ENCODE measurements around the gene HDAC8.
A peak's percentile ranks its signal among the peaks of the same experiment; 100 is the strongest.
"Not testable (repeated sequence)": the region's sequence is repeated elsewhere in the genome, so short reads cannot be mapped to it uniquely, and the experiment has no call there.

Gene HDAC8

GRCh38 chrX:72440764-72441163 lies 131.9 kb downstream of the HDAC8 start:
- DNase-seq = not testable (repeated sequence)

- no peak for DNase-seq
Observed at GRCh38 chrX:72436010-72436409, 136.6 kb downstream of the HDAC8 start.

- DNase-seq = no peak
Observed at GRCh38 chrX:72430405-72430968, 142.2 kb downstream of the HDAC8 start.

- no peak for DNase-seq
Observed at GRCh38 chrX:72421797-72422196, 150.8 kb downstream of the HDAC8 start.

GRCh38 chrX:72409993-72410392 lies 162.7 kb downstream of the HDAC8 start:
- no peak for DNase-seq

GRCh38 chrX:72408885-72409284 lies 163.8 kb downstream of the HDAC8 start:
- no peak for DNase-seq

GRCh38 chrX:72405136-72405535 lies 167.5 kb downstream of the HDAC8 start:
- DNase-seq = not testable (repeated sequence)

GRCh38 chrX:72402614-72403013 lies 170.0 kb downstream of the HDAC8 start:
- DNase-seq = no peak

- DNase-seq = no peak
Observed at GRCh38 chrX:72399816-72400215, 172.8 kb downstream of the HDAC8 start.

- no peak for DNase-seq
Observed at GRCh38 chrX:72396117-72396516, 176.5 kb downstream of the HDAC8 start.

- DNase-seq = no peak
Observed at GRCh38 chrX:72395237-72395636, 177.4 kb downstream of the HDAC8 start.

GRCh38 chrX:72394518-72395170 lies 178.0 kb downstream of the HDAC8 start:
- DNase-seq = peak; percentile 12 to 17

- DNase-seq = no peak
Observed at GRCh38 chrX:72393836-72394517, 178.7 kb downstream of the HDAC8 start.

GRCh38 chrX:72392816-72393800 lies 179.5 kb downstream of the HDAC8 start:
- no peak for DNase-seq

GRCh38 chrX:72392042-72392441 lies 180.6 kb downstream of the HDAC8 start:
- DNase-seq = no peak

GRCh38 chrX:72387247-72387646 lies 185.4 kb downstream of the HDAC8 start:
- no peak for DNase-seq

- peak; percentile 39 to 64 for DNase-seq
Observed at GRCh38 chrX:72382202-72382595, 190.4 kb downstream of the HDAC8 start.

- DNase-seq = no peak
Observed at GRCh38 chrX:72381439-72382201, 191.0 kb downstream of the HDAC8 start.

- DNase-seq = no peak
Observed at GRCh38 chrX:72376124-72376523, 196.5 kb downstream of the HDAC8 start.

GRCh38 chrX:72373136-72373535 lies 199.5 kb downstream of the HDAC8 start:
- no peak for DNase-seq

- no peak for DNase-seq
Observed at GRCh38 chrX:72372735-72373134, 199.9 kb downstream of the HDAC8 start.

- no peak for DNase-seq
Observed at GRCh38 chrX:72371405-72371804, 201.2 kb downstream of the HDAC8 start.
